GM12891 (cell line): Measurements from ENCODE around the gene SLAMF7.

Experiments used
- POLR2A ChIP-seq: IDR thresholded peaks from 2 replicates; pipeline ENCODE4 v1.6.1; 2011; ENCODE audit warnings: low read depth, low read length, control low read depth
- POLR2AphosphoS5 ChIP-seq: IDR thresholded peaks from 2 replicates; pipeline ENCODE4 v1.6.1; 2011; ENCODE audit warnings: low read depth, low read length, control low read depth
- SPI1 ChIP-seq: IDR thresholded peaks from 2 replicates; pipeline ENCODE4 v1.6.1; 2011; ENCODE audit warnings: low read depth, low read length, control low read depth

GRCh38 chr1:160702100-160702499 lies 36.9 kb upstream of the SLAMF7 start:
- TF ChIP-seq POLR2AphosphoS5 = no peak; the same call in 1 of the 2 replicates
- no peak for TF ChIP-seq SPI1
- TF ChIP-seq POLR2A = no peak
